ENCODE measurements around the gene VAV1.
A peak's percentile ranks its signal among the peaks of the same experiment; 100 is the strongest.
"Not testable (repeated sequence)": the region's sequence is repeated elsewhere in the genome, so short reads cannot be mapped to it uniquely, and the experiment has no call there.

The VAV1 gene

DNA sequence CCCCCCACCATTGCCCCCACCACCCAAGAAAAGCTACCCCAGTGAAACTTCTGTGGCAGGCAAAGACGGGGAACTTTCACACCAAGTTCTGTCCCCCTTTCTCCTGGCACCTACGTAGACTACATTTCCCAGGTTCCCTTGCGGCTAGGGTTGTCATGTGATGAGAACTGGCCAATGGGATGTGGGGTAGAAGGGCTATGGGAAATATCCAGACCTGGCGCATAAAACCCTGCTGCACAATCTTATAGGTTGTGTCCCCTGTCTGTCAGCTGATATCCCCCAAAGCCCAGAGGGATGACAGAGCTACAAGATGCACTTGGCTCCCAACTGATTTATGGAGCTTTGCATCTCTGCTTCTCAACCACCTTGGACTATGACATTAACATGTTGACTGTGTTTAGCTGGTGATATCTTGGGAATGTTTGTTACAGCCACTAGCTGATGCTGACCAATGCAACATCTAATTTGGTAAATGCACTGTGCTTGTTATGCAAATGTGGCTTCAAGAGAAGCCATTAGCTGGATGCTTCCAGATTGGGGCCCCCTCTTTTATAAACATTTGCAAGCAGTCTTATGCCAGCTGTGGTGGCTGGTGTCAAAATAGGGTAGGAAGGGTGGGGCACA is 11.3 kb upstream of the VAV1 start:
- DNase-seq (ENCODE audit: low spot score) = no peak

DNA sequence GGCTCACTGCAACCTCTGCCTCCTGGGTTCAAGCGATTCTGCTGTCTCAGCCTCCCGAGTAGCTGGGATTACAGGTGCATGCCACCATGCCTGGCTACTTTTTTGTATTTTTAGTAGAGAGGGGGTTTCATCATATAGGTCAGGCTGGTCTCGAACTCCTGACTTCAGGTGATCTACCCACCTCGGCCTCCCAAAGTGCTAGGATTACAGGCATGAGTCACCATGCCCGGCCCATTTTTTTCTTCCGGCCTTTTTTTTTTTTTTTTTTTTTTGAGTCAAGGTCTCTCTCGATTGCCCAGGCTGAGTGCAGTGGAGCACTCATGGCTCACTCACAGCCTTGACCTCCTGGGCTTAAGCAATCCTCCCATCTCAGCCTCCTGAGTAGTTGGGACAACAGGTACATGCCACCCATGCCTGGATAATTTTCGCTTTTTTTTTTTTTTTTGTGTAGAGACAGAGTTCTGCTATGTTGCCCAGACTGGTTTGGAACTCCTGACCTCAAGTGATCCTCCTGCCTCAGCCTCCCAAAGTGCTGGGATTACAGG is 10.2 kb upstream of the VAV1 start:
- DNase-seq (ENCODE audit: low spot score) = not testable (repeated sequence)

DNA sequence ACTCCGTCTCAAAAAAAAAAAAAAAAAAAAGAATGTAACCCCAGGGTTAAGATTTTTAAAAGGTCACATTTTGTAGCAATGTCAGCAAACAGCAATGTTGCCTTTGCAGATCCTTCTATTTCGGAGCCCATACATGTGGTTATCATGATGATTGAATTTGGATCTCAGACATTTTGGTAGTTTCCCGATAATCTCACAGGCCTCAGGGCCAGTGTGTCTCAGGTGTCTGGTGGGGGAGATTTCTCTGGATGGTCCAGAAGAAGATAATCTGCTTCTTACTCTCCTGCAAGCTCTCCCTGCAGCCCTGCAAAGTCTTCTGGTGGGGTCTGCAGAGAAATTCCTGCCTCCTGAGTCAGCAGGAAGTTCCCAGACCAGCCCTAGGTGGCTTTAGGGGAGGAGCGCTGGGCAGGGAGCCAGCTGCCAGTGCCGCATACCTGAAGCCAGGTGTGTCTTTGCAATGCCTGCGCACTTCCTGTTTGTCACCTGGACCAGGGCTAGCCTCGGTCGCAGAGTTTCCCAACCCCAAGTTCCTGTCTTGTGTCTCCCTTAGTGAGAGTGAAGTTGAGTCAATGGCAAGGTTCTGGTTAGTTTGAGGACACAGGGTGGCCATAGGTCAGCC is 6.7 kb upstream of the VAV1 start:
- no peak for DNase-seq (ENCODE audit: low spot score)

DNA sequence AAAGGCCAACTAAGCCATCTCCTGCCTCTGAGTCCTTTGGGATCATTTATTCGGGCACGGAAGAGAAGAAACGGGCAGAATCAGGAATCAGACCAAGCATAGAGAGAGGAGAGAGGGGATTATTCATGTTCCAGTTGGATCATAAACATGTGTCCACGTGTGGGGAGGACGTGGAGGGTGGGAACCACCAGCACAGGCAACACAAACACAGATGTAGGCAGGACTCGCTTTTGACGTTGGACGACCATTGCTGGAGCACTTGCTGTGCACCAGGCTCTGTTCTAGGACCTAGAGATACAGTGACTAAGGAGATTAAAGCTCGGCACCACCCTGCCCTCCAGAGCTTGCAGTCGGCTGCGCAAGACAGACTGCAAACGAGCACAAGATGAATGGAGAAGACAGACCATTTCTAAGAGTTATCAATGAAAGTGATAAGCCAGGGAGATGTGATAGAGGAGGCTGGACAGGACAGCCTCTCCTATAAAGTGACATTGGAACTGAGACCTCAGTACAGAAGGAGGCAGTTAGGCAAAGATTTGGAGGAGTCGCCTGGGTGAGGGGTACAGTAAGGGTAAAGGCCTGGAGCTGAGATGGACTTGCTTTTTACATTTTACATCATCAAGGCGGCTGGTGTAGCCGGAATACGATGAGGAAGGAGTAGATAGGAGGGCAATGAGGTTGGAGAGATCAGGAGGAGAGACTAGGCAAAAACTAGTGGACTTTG is 6.0 kb upstream of the VAV1 start:
- DNase-seq (ENCODE audit: low spot score) = no peak

DNA sequence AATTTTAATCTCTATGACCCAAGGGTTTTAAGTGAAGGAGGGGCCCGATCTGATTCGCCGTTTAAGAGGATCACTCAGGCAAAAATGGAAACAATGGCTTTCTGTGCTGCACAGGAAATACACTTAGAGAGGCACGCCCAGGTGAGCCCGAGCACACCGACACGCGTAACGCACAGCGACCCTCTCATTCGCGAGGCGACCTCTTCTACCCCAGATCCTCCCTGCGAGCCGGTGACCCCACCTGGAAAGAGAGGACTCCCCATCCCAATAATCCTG is 5.5 kb upstream of the VAV1 start:
- DNase-seq (ENCODE audit: low spot score) = peak; percentile 66

DNA sequence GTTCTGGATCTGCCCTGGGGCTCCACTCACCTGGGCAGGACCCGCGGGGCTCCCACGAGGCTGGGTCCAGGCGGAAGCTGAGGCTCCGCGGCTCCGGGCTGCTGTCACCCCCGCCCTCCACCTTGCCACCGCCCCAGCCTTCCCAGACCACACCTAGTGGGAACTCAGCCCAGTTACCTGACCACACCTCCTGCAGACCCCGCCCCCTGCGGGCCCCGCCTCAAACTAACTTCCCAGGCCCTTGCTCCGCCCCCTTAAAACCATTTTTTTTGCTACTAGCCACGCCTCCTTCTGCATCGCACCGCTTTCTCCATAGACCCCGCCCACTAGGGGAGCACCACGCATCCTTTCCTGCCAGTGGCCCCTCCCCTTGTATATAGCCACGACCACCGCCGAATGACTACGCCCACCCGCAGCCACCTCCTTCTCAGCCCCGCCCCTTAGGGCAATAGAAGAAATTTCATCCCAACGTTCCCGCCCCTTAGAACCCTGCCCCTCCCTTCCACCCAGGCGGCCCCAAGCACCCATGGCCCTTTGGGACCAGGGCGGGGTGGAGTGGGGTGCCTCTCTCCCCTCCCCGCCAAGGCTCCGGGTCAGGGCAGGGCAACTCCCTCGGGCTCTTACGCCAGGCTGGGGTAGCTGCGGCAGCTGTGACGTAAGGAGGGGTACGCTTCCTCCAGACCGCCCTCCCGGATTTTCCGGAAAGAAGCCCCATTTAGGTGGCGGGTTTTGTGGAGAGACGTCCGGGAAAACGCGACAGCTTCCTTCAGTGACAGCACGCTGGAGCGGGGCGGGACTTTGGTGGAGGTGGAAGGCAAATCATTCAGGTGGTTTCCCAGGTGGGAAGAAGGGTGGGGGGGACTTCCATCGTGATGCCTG is 4.9 kb upstream of the VAV1 start, which contains the start of gene SH2D3A:
Gene SH2D3A, minus strand, starts transcription at position 79 of the 879 bp plus-strand sequence. CDS start 3,687 bp downstream, outside the sequence.
- DNase-seq (ENCODE audit: low spot score) = peak; percentile 96

DNA sequence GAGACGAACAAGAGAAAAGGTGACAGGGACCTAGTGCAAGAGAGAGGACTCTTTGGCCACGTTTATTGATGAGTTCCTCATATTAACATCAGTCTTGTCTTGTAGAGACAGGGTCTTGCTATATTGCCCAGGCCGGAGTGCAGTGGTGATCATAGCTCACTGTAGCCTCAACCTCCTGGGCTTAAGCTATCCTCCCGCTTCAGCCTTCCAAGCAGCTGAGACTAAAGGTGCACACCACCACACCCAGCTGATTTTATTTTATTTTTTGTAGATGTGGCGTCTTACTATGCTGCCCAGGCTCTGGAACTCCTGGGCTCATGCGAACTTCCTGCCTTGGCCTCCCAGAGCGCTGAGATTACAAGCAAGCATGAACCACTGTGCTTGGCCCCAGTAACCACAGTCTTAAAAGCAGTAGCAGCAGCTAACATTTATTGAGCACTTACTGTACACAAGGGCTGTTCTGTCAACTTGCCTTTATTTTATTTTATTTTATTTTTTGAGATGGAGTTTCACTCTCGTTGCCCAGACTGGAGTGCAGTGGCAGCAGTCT is 4.2 kb upstream of the VAV1 start:
- DNase-seq (ENCODE audit: low spot score) = no peak

DNA sequence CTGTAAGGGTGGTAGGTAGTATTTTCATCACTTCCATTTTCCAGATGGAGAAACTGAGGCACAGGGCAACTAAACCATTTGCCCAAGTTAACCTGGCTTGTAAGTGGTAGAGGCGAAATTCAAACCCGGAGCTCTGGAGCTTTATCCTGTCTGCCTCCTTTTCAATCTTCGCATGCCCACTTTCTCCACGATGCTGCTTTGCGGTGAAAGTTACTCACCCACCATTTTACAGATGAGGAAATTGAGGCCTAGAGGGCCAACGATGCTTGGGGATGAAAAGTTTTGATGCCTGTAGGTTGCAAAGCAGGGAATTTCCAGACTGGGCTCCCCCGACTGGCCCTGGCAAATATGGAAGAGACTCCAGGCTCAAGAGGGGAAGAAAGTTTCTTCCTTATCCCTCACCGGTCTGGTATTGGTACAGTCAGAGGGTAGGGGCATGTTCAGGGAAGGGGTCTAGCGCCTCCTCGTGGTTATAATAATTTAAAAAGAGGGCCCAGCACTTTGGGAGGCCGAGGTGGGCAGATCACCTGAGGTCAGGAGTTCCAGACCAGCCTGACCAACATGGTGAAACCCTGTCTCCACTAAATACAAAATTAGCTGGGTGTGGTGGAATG is 3.4 kb upstream of the VAV1 start:
- peak; percentile 16 for DNase-seq (ENCODE audit: low spot score)

DNA sequence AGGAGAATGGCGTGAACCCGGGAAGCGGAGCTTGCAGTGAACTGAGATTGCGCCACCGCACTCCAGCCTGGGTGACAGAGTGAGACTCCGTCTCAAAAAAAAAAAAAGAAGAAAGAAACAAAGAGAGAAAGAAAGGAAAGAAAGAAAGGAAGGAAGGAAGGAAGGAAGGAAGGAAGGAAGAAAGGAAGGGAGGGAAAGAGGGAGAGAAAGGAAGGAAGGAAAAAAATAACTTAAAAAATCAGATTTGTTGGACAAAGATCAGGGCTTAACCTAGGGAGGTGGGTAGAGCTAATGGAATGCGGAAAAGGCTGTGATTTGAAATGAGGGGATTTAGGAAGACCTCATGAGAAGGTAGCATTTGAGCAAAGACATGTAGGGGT is 870 bp upstream of the VAV1 start:
- not testable (repeated sequence) for DNase-seq (ENCODE audit: low spot score)

DNA sequence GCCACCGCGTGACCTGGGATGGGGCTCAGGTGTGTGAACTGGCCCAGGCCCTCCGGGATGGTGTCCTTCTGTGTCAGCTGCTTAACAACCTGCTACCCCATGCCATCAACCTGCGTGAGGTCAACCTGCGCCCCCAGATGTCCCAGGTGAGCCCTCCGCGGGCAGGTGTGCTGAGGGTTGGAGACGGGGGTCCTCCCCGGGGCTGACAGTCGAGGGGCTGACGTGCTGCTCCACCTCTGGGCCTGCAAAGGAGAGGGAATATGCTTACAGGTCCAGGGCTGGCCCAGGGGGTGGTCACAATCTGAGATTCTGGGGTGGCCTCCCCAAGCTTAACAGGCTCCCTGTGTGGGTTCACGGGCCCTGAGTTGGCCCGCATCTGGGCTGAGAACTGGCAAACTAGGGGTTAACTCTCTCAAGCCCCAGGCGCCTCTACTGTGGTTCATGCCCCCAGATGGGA is 386 bp downstream of the VAV1 start:
- DNase-seq (ENCODE audit: low spot score) = no peak

DNA sequence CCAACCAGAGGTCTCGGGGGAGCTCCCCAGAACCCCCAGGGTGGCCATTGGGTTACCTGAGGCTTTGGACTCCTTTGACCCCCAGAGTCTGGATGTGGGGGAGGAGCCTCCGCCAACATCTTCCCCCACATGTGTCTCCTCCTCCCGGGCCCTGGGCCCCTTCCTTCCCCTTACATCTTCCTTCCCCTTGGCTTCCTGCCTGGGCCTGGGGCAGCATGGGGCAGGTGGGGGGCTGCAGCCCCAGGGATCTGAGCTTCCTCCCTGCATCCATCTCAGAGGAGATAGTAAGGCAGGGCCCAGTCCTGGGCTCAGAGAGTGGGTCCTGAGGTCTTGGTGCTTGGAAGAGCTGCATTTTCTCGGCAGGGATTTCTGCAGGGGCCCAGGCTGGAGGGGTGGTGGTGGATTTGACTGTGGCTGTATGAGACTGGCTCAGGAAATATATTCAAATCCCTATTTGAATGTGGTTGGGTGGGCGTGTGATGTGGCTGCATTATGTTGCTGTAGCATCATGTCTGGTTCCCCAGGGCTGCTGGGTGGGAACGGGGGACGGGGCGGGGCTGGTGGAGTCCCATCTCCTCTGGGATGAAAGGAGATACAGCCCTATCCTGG is 919 bp downstream of the VAV1 start:
- peak; percentile 26 for DNase-seq (ENCODE audit: low spot score)

DNA sequence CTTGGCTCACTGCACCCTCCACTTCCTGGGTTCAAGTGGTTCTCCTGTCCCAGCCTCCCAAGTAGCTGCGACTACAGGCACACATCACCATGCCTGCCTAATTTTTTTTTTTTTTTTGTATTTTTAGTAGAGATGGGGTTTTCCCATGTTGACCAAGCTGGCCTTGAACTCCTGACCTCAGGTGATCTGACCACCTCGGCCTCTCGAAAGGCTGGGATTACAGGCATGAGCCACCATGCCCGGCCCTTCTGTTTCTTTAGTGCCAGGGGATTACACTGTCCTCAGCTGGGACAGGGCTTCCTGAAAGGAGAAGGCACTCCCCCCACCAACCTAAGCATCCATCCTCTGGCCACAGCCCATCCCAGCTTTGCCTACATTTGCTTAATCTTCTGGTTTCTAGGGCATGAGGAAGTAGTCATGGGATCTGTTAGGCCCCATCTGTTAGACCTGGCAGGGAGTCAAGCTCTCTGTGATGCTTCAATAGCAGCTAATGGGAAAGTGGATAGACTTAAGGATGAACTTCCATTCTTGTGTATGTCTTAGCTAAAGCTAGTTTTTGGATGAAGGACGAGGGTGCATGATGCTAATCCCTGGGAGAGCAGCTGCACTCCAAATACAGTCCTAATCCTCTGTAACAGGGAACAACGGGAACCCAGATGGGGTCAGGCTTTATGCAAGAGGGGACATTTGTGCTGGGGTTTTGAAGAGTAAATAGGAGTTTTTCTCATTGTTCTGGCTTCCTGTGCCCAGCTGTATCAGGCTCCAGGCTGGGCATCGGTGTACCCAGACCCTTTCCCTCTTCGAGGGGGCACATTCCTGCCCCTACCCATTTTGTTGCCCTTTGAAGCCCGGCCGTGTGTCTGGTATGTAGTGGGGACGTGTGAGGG is 2.6 kb downstream of the VAV1 start:
- DNase-seq (ENCODE audit: low spot score) = no peak

DNA sequence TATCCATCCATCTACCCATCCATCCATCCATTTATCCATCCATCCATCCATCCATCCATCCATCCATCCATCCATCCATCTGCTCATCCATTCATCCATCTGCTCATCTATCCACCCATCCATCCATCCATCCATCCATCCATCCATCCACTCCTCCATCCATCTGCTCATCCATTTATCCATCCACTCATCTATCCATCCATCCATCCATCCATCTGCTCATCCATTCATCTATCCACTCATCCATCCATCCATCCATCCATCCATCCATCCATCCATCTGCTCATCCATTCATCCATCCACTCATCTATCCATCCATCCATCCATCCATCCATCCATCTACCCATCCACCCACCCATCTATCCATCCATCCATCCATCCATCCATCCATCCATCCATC is 3.5 kb downstream of the VAV1 start:
- DNase-seq (ENCODE audit: low spot score) = not testable (repeated sequence)

DNA sequence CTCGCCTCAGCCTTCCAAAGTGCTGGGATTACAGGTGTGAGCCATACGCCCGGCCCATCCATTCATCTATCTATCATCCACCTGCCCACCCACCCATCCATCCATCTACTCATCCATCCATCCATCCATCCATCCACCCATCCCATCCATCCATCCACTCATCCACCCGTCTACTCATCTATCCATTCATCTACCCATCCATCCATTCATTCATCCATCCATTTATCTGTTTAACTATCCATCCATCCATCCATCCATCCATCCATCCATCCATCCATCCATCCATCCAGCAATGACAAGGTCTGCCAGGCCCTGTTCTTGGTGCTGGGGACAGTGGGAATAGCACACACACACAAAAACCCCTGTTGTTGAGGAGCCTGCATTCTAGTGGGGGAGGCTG is 4.5 kb downstream of the VAV1 start:
- no peak for DNase-seq (ENCODE audit: low spot score)

DNA sequence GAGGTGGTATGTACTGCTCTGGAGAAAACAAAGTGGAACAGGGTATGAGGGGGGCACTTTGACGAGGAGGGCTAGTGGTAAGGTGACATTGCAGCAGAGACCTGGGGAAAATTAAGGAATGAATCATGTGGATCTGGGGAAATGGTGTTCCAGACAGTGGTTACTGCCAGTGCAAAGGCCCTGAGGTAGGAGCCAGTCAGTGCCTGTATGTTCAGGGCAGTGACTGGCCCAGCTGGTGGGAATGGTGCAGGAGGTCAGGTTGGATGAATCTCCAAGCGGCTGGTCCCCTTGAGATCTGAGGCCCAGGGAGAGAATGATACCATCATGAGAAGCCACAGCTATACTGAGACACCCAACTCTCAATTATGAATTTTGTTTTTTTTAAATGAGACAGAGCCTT is 4.9 kb downstream of the VAV1 start:
- DNase-seq (ENCODE audit: low spot score) = no peak

DNA sequence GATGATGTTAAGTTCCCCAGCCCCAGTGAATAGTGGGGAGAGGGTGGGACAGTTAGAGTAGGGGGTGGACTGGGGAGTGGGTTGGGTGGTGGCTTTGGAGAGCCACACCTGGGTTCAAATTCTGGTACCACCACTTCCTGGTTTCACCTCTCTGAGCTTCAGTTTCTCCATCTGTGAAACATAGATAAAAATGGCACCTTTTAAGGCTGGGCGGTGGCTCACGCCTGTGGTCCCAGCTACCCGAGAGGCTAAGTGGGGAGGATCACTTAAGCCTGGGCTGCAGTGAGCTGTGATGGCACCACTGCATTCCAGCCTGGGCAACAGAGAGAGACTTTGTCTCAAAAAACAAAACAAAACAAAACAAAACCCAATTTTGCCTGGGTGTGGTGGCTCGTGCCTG is 5.9 kb downstream of the VAV1 start:
- DNase-seq (ENCODE audit: low spot score) = no peak

DNA sequence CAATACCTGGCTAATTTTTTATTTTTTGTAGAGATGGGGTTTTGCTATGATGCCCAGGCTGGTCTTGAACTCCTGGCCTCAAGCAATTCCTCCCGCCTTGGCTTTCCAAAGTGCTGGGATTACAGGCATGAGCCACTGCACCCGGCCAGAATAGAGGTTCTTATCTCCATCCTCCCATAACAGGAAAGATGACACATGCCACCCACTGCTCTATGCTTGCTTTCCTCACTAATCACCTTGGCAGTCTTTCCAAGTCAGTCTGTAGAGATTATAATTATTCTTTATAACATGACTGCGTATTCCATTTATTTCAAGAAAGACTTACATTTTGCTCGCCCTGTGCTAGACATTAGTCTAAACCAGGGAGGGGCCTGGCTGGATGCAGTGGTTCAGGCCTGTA is 6.7 kb downstream of the VAV1 start:
- DNase-seq (ENCODE audit: low spot score) = no peak

DNA sequence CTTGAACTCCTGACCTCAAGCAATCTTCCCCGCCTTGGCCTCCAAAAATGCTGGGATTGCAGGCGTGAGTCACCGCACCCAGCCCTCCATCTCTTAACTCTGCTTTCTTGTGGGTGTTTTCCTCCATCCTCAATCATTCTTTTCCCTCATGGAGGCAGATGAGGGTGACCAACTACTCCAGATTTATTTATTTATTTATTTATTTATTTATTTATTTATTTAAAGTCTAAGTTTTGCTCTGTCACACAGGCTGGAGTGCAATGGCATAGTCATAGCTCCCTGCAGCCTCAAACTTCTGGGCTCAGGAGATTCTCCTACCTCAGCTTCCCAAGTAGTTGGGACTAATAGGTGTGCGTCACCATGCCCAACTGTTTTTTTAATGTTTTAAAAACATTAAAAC is 14.9 kb downstream of the VAV1 start:
- no peak for DNase-seq (ENCODE audit: low spot score)

DNA sequence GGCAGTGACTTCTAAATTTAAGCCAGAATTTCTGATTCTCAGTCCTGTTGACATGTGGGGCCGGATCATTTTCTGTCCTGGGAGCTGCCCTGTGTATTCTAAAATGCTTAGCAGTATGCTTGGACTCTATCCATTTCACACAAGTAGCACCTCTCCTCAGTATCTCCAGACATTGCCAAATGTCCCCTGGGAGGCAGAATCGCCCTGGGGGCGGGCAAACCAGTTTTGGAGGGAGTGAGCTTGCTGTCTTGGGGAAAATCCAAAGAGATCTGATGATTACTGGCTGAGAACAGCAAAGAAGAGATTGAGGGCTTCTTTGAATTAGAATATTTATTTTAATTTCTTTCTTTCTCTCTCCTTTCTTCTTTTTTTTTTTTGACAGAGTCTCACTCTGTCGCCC is 16.4 kb downstream of the VAV1 start:
- no peak for DNase-seq (ENCODE audit: low spot score)
